Loucy (cell line): ENCODE measurements around the gene NEDD4L.

Experiments
- CTCF ChIP-seq: fragments of 200-600 bp; sonication (generic); conservative IDR thresholded peaks from 2 replicates; pipeline ENCODE4 v1.5.1; 2014; ENCODE audit warnings: mild to moderate bottlenecking, antibody characterized with exemption, low read length
- EZH2phosphoT487 ChIP-seq: fragments of 200-600 bp; IDR thresholded peaks from 2 replicates; pipeline ENCODE4 v1.6.1; 2018; ENCODE audit warnings: antibody characterized with exemption, mild to moderate bottlenecking, moderate library complexity, borderline replicate concordance

GRCh38 chr18:58398648-58399398, 354.8 kb downstream of the NEDD4L start:
- TF ChIP-seq CTCF = no peak
- no peak for TF ChIP-seq EZH2phosphoT487
